Stomach (tissue), 9 donors: ENCODE data around the gene DPYD. TPM values are rescaled to one million over a fixed set of nuclear protein-coding genes. Genes with fewer than 3 reads are reported as not detected.

Experiments
- DNase-seq, 2 donors: peaks; one replicate each; pipeline versions ENCODE4 v3.0.0 to v3.0.0-alpha.2; 2013 to 2019
- H3K27ac ChIP-seq, 5 donors: fragments of 200-600 bp in 4 of 5; sonication (generic) in 4 of 5; one replicate each; pipeline ENCODE4 v1.5.1; 2013 to 2019; ENCODE audit warnings: mild to moderate bottlenecking in 1 of 5, moderate library complexity in 1 of 5
- H3K27me3 ChIP-seq, 3 donors: fragments of 200-600 bp; sonication (generic); one replicate each; pipeline ENCODE4 v1.5.1; 2017 to 2019; ENCODE audit warnings: mixed run types in 1 of 3
- H3K36me3 ChIP-seq, 4 donors: fragments of 200-600 bp; sonication (generic); 1 replicate in 3 of 4; 2 replicates in 1 of 4; pipeline ENCODE4 v1.5.1; 2016 to 2019
- H3K4me1 ChIP-seq, 4 donors: fragments of 200-600 bp; sonication (generic); one replicate each; pipeline ENCODE4 v1.5.1; 2016 to 2019
- H3K4me3 ChIP-seq, 4 donors: fragments of 200-600 bp; sonication (generic) in 3 of 4; one replicate each; pipeline ENCODE4 v1.5.1; 2016 to 2019; ENCODE audit warnings: mild to moderate bottlenecking in 1 of 4
- H3K9me3 ChIP-seq, 4 donors: fragments of 200-600 bp; sonication (generic); one replicate each; pipeline ENCODE4 v1.5.1; 2016 to 2019
- EP300 ChIP-seq: sonication (generic); formaldehyde crosslinking; IDR thresholded peaks from one replicate; pipeline ENCODE4 v1.6.1; 2017; ENCODE audit warnings: antibody characterized with exemption
- POLR2A ChIP-seq, 4 donors: fragments of 450-650 bp; IDR thresholded peaks; one replicate each; pipeline ENCODE4 v1.6.1; 2016; ENCODE audit warnings: antibody characterized with exemption in 4 of 4, control low read depth in 2 of 4, mild to moderate bottlenecking in 1 of 4, moderate library complexity in 1 of 4
- POLR2AphosphoS5 ChIP-seq, 3 donors: sonication (generic); formaldehyde crosslinking; IDR thresholded peaks; one replicate each; pipeline ENCODE4 v1.6.1; 2016; ENCODE audit warnings: antibody characterized with exemption in 3 of 3
- WGBS, 5 donors: extraction: QIAGEN DNeasy Blood & Tissue Kit in 3 of 5; methylation state at CpG; one replicate each; pipeline versions ENCODE4 v1.1.5 to v1.1.7; 2013 to 2018; 5-methylcytosine and 5-hydroxymethylcytosine counted together
- intact Hi-C: fragments of 100-400 bp; cut with DNase I; formaldehyde crosslinking; loops from one replicate; pipeline ENCODE4 v1.15.1; 2023; ENCODE audit warnings: low total_unique reads
- polyA plus RNA-seq, 3 donors: library from polyadenylated mRNA; stranded (reverse); fragments of 200-250 nt; gene quantifications; one replicate each; pipeline ENCODE4 v1.2.3, GENCODE V29; 2013
- total RNA-seq, 5 donors: library from RNA; depleted of rRNA; stranded (reverse); fragments of >200 nt; gene quantifications; one replicate each; pipeline versions ENCODE4 v1.1.0 to v1.2.3, GENCODE V29; 2014 to 2016
- TF ChIP-seq, protein P1 (sequence below), 7 experiments: fragments of 450-650 bp in 4 of 7; fragments of 200-600 bp in 3 of 7; sonication (generic) in 3 of 7; IDR thresholded peaks; one replicate each; pipeline ENCODE4 v1.5.1; 2016 to 2019; ENCODE audit warnings: antibody characterized with exemption in 7 of 7, control low read depth in 2 of 7, mild to moderate bottlenecking in 1 of 7
- donor health status: healthy with polysubstance abuse.
- donor health status: Bipolar disorder and iron deficiency.
- donor health status: healthy.

The DPYD gene
- total and polyA plus RNA-seq, 8 donors: 7.5 to 58.2 (median 18.2) TPM

GRCh38 chr1:97095764-97096163 is 825.1 kb downstream of the DPYD start:
- TF ChIP-seq EP300: no peak
- TF ChIP-seq, protein P1, sequence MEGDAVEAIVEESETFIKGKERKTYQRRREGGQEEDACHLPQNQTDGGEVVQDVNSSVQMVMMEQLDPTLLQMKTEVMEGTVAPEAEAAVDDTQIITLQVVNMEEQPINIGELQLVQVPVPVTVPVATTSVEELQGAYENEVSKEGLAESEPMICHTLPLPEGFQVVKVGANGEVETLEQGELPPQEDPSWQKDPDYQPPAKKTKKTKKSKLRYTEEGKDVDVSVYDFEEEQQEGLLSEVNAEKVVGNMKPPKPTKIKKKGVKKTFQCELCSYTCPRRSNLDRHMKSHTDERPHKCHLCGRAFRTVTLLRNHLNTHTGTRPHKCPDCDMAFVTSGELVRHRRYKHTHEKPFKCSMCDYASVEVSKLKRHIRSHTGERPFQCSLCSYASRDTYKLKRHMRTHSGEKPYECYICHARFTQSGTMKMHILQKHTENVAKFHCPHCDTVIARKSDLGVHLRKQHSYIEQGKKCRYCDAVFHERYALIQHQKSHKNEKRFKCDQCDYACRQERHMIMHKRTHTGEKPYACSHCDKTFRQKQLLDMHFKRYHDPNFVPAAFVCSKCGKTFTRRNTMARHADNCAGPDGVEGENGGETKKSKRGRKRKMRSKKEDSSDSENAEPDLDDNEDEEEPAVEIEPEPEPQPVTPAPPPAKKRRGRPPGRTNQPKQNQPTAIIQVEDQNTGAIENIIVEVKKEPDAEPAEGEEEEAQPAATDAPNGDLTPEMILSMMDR (IDR thresholded peaks at IDR 0.05): no peak
- TF ChIP-seq POLR2A (IDR thresholded peaks at IDR 0.05): no peak
- TF ChIP-seq POLR2AphosphoS5 (IDR thresholded peaks at IDR 0.05): no peak

GRCh38 chr1:97094247-97094972 is 826.4 kb downstream of the DPYD start:
- TF ChIP-seq EP300: no peak
- TF ChIP-seq, protein P1 (IDR thresholded peaks at IDR 0.05): no peak
- no peak for TF ChIP-seq POLR2AphosphoS5 (IDR thresholded peaks at IDR 0.05)
- no peak for TF ChIP-seq POLR2A (IDR thresholded peaks at IDR 0.05)
- intact Hi-C loops: no loop called here

More at GRCh38 chr1:97095764-97096163, 825.1 kb downstream of the DPYD start:
- H3K4me1 ChIP-seq: no peaks in the 10 kb centered on the region
- peaks cover 0 to 20% (median 16%) of the 10 kb centered on the region in 4 donors for H3K36me3 ChIP-seq
- 97 to 98% (median 98%) methylated on average over 2 of the region's 2 CpGs for WGBS, 5 donors
- no peak for DNase-seq
- no peak overlapping the region for H3K4me3 ChIP-seq
- intact Hi-C loops: no loop called here
- no peaks in the 10 kb centered on the region for H3K27me3 ChIP-seq
- no peaks in the 10 kb centered on the region for H3K9me3 ChIP-seq
- H3K27ac ChIP-seq: no peak overlapping the region

GRCh38 chr1:97093741-97094140 is 827.1 kb downstream of the DPYD start:
- Histone ChIP-seq H3K4me1 (no peaks in the 10 kb centered on the region), H3K27ac (no peak overlapping the region), H3K36me3 (peaks cover 0 to 20% (median 16%) of the 10 kb centered on the region in 4 donors), H3K9me3 (no peaks in the 10 kb centered on the region), H3K27me3 (no peaks in the 10 kb centered on the region), H3K4me3 (no peak overlapping the region)
- intact Hi-C loops: no loop called here
- peak in 1 of 2 donors; percentile 39 for DNase-seq
- no peak for TF ChIP-seq EP300
- TF ChIP-seq POLR2AphosphoS5 (IDR thresholded peaks at IDR 0.05): no peak
- no peak for TF ChIP-seq POLR2A (IDR thresholded peaks at IDR 0.05)
- TF ChIP-seq, protein P1 (IDR thresholded peaks at IDR 0.05): no peak
- 56 to 69% (median 63%) methylated on average over 3 of the region's 3 CpGs for WGBS, 5 donors

More at GRCh38 chr1:97094247-97094972, 826.4 kb downstream of the DPYD start:
- H3K9me3 ChIP-seq: no peaks in the 10 kb centered on the region
- no peaks in the 10 kb centered on the region for H3K4me1 ChIP-seq
- 84 to 88% (median 87%) methylated on average over 6 of the region's 6 CpGs for WGBS, 5 donors
- H3K27me3 ChIP-seq: no peaks in the 10 kb centered on the region
- H3K4me3 ChIP-seq: no peak overlapping the region
- H3K27ac ChIP-seq: no peak overlapping the region
- peaks cover 0 to 20% (median 16%) of the 10 kb centered on the region in 4 donors for H3K36me3 ChIP-seq
- no peak for DNase-seq

GRCh38 chr1:97092824-97093223 is 828.0 kb downstream of the DPYD start:
- Histone ChIP-seq H3K27ac (no peak overlapping the region), H3K4me3 (no peak overlapping the region), H3K9me3 (no peaks in the 10 kb centered on the region), H3K4me1 (no peaks in the 10 kb centered on the region), H3K27me3 (no peaks in the 10 kb centered on the region), H3K36me3 (peaks cover 0 to 16% (median 13%) of the 10 kb centered on the region in 4 donors)
- DNase-seq: no peak
- TF ChIP-seq POLR2AphosphoS5 (IDR thresholded peaks at IDR 0.05): no peak
- TF ChIP-seq POLR2A (IDR thresholded peaks at IDR 0.05): no peak
- TF ChIP-seq EP300: no peak
- TF ChIP-seq, protein P1 (IDR thresholded peaks at IDR 0.05): no peak
- intact Hi-C loops: no loop called here
